Measurements from ENCODE around the gene FHOD3.

GRCh38 chr18:36543030-36543429 lies 245.5 kb downstream of the FHOD3 start:
- no peak for TF ChIP-seq POLR2A (IDR thresholded peaks at IDR 0.05; ENCODE audit: low read length)
- no peak for TF ChIP-seq GATA1 (IDR thresholded peaks at IDR 0.05; ENCODE audit: low read depth, low read length)
